HepG2 (cell line): Measurements from ENCODE around the gene SUPT4H1. TPM values are rescaled to one million over a fixed set of nuclear protein-coding genes. Genes with fewer than 3 reads are reported as not detected.
A peak's percentile ranks its signal among the peaks of the same experiment; 100 is the strongest.

Source experiments
- ATAD3A ChIP-seq: sonication (generic); formaldehyde crosslinking; IDR thresholded peaks from 2 replicates; pipeline ENCODE4 v1.4.0; 2020; ENCODE audit warnings: missing genetic modification reagents
- ATRX ChIP-seq: sonication (generic); formaldehyde crosslinking; IDR thresholded peaks from 2 replicates; pipeline ENCODE4 v1.4.0; 2020; ENCODE audit warnings: missing genetic modification reagents, borderline replicate concordance
- HMGA1 ChIP-seq: sonication (generic); formaldehyde crosslinking; conservative IDR thresholded peaks from 2 replicates; pipeline ENCODE4 v1.4.0; 2020; ENCODE audit warnings: missing genetic modification reagents
- ISL2 ChIP-seq: sonication (generic); formaldehyde crosslinking; IDR thresholded peaks from 2 replicates; pipeline ENCODE4 v1.5.0; 2020; ENCODE audit warnings: missing genetic modification reagents
- KLF12 ChIP-seq: sonication (generic); formaldehyde crosslinking; IDR thresholded peaks from 2 replicates; pipeline ENCODE4 v1.4.0; 2020; ENCODE audit warnings: missing genetic modification reagents, borderline replicate concordance
- KLF6 ChIP-seq: IDR thresholded peaks from 2 replicates; pipeline ENCODE4 v1.8.0; 2016; ENCODE audit warnings: missing biosample characterization, missing genetic modification reagents
- MAX ChIP-seq: IDR thresholded peaks from 2 replicates; pipeline ENCODE4 v1.6.1; 2012; ENCODE audit warnings: inconsistent platforms
- MZF1 ChIP-seq: sonication (generic); formaldehyde crosslinking; IDR thresholded peaks from 2 replicates; pipeline ENCODE4 v1.8.1; 2023; ENCODE audit warnings: mild to moderate bottlenecking, missing genetic modification reagents, borderline replicate concordance
- NFIC ChIP-seq: IDR thresholded peaks from 2 replicates; pipeline ENCODE4 v1.6.1; 2012; ENCODE audit warnings: mild to moderate bottlenecking, low read length, inconsistent platforms
- NFYC ChIP-seq: IDR thresholded peaks from 2 replicates; pipeline ENCODE4 v1.6.1; 2016; ENCODE audit warnings: missing genetic modification reagents, missing compliant biosample characterization
- PCBP1 ChIP-seq: fragments of 200-400 bp; formaldehyde crosslinking; IDR thresholded peaks from 2 replicates; pipeline ENCODE4 v1.6.1; 2017; ENCODE audit warnings: mild to moderate bottlenecking, low read depth, low read length, borderline replicate concordance
- RAD21 ChIP-seq: fragments of 450-650 bp; formaldehyde crosslinking; IDR thresholded peaks from 2 replicates; pipeline ENCODE4 v1.5.0; 2020; ENCODE audit warnings: mild to moderate bottlenecking
- SMAD1 ChIP-seq: sonication (generic); formaldehyde crosslinking; IDR thresholded peaks from 2 replicates; pipeline ENCODE4 v1.4.0; 2020; ENCODE audit warnings: missing genetic modification reagents, low read depth, mild to moderate bottlenecking, borderline replicate concordance
- SMAD9 ChIP-seq: sonication (generic); formaldehyde crosslinking; IDR thresholded peaks from 2 replicates; pipeline ENCODE4 v1.5.1; 2020; ENCODE audit warnings: mild to moderate bottlenecking, missing genetic modification reagents
- THAP7 ChIP-seq: sonication (generic); formaldehyde crosslinking; IDR thresholded peaks from 2 replicates; pipeline ENCODE4 v1.8.1; 2023; ENCODE audit warnings: mild to moderate bottlenecking, missing genetic modification reagents
- TOPORS ChIP-seq: sonication (generic); formaldehyde crosslinking; IDR thresholded peaks from 2 replicates; pipeline ENCODE4 v1.8.0; 2023; ENCODE audit warnings: mild to moderate bottlenecking, missing genetic modification reagents
- ZBTB4 ChIP-seq: sonication (generic); formaldehyde crosslinking; IDR thresholded peaks from 2 replicates; pipeline ENCODE4 v1.4.0; 2020; ENCODE audit warnings: missing genetic modification reagents, mild to moderate bottlenecking, borderline replicate concordance
- ZFP36 ChIP-seq: fragments of 150-350 bp; IDR thresholded peaks from 2 replicates; pipeline ENCODE4 v1.6.1; 2018; ENCODE audit warnings: borderline replicate concordance, low read length, low read depth; ENCODE audit not compliant: partially characterized antibody
- ZFP91 ChIP-seq: sonication (generic); formaldehyde crosslinking; IDR thresholded peaks from 2 replicates; pipeline ENCODE4 v1.9.0; 2022; ENCODE audit warnings: missing genetic modification reagents, mild to moderate bottlenecking, borderline replicate concordance
- ZNF260 ChIP-seq: sonication (generic); formaldehyde crosslinking; IDR thresholded peaks from 2 replicates; pipeline ENCODE4 v1.4.0; 2020; ENCODE audit warnings: missing genetic modification reagents, low read depth, mild to moderate bottlenecking, borderline replicate concordance
- ZNF337 ChIP-seq: sonication (generic); formaldehyde crosslinking; IDR thresholded peaks from 2 replicates; pipeline ENCODE4 v1.5.1; 2020; ENCODE audit warnings: missing genetic modification reagents, low read depth, mild to moderate bottlenecking, borderline replicate concordance
- ZNF354B ChIP-seq: sonication (generic); formaldehyde crosslinking; IDR thresholded peaks from 2 replicates; pipeline ENCODE4 v1.8.0; 2022; ENCODE audit warnings: mild to moderate bottlenecking, missing genetic modification reagents
- ZNF501 ChIP-seq: sonication (generic); formaldehyde crosslinking; IDR thresholded peaks from 2 replicates; pipeline ENCODE4 v1.5.1; 2020; ENCODE audit warnings: mild to moderate bottlenecking, moderate library complexity, missing genetic modification reagents
- ZNF772 ChIP-seq: sonication (generic); formaldehyde crosslinking; IDR thresholded peaks from 2 replicates; pipeline ENCODE4 v1.5.0; 2020; ENCODE audit warnings: mild to moderate bottlenecking, missing genetic modification reagents
- polyA plus RNA-seq, 8 experiments: library from polyadenylated mRNA; depleted of rRNA in 3 of 8; stranded (reverse) in 7 of 8; unstranded in 1 of 8; fragments of >200 nt; fragmentation: Illumina TruSeq in 4 of 8; extraction: Trizol in 4 of 8; gene quantifications; 2 replicates each; pipeline versions ENCODE4 v1.2.1 to v1.2.3, GENCODE V29; 2011 to 2016; ENCODE audit warnings: low read depth in 4 of 8, missing spikeins in 1 of 8, mixed read lengths in 1 of 8; ENCODE audit not compliant: insufficient read depth in 1 of 8
- total RNA-seq, 5 experiments: library from RNA; depleted of rRNA; stranded (reverse); fragments of >200 nt; fragmentation: Illumina TruSeq; extraction: Trizol; gene quantifications; 2 replicates each; pipeline ENCODE4 v1.2.3, GENCODE V29; 2016; ENCODE audit warnings: low read depth in 1 of 5

SUPT4H1 gene
- total and polyA plus RNA-seq, 2 of the 13 experiments (the other 11 are each of a cell fraction or from before 2014, with no cell fraction given): 155 to 244 TPM

GRCh38 chr17:58381124-58382035 lies 29.4 kb upstream of the SUPT4H1 start (continued):
- TF ChIP-seq RAD21 (CRISPR knock-in tag) (peak; percentile 82), ATAD3A (no peak), ZNF337 (CRISPR knock-in tag) (0 out of 2 replicates have a peak, but pooled peaks have one; percentile 35), SMAD1 (CRISPR knock-in tag) (no peak), KLF12 (CRISPR knock-in tag) (0 out of 2 replicates have a peak, but pooled peaks have one; percentile 51), PCBP1 (no peak), MZF1 (CRISPR knock-in tag) (no peak), ZFP91 (CRISPR knock-in tag) (peak; percentile 88), ATRX (no peak), ISL2 (peak; percentile 92), ZNF354B (no peak), ZNF501 (peak; percentile 93), HMGA1 (CRISPR knock-in tag) (no peak), ZNF772 (CRISPR knock-in tag) (peak; percentile 97), ZNF260 (CRISPR knock-in tag) (no peak), ZBTB4 (CRISPR knock-in tag) (peak; percentile 78; the same call in 1 of the 2 replicates), KLF6 (CRISPR knock-in tag) (0 out of 2 replicates have a peak, but pooled peaks have one; percentile 38), SMAD9 (CRISPR knock-in tag) (no peak), MAX (peak; percentile 95), ZFP36 (no peak), NFIC (peak; percentile 85), TOPORS (CRISPR knock-in tag) (peak; percentile 54; the same call in 1 of the 2 replicates), THAP7 (CRISPR knock-in tag) (no peak), NFYC (CRISPR knock-in tag) (peak; percentile 28)
